GM19239 (cell line): Measurements from ENCODE around the gene IL6ST.
A peak's percentile ranks its signal among the peaks of the same experiment; 100 is the strongest.

Source experiments
- DNase-seq: peaks from one replicate; pipeline ENCODE4 v3.0.0; 2011; ENCODE audit warnings: low spot score; ENCODE audit not compliant: insufficient read length
- FAIRE-seq: peaks from 2 replicates; lab custom pipeline; 2011; peaks lifted over from hg19 to GRCh38; lab: Jason Lieb, UNC

Gene IL6ST

DNA sequence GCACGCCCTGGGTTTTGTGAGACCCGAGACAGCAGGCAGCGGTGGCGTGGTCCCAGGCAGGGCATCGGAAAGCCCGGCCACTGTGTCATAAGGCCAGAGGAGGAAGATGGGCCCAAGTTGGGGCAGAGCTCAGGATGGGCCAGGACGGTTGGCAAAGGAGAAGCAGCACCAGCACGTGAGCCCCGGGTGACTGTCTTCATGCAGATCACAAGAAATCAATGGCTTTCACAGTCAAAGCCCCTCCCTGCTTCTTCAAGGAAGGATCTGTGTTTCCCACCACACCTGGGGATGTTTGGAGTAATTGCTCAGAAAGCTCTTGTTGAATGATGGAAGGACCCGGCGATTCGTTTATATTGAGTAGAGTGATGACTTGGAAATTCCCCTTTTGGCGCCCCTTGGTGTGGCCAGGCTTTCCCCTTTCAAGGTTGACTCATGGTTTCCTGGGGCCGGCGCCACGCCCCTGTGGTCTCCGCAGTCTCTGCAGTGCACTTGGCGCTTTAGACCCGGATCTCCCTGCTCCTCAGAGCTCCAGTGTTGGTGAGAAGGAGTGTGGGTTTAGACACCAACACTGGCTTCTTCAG, 91.6 kb downstream of the IL6ST start:
- no peak for DNase-seq
- peak; percentile 93 for FAIRE-seq

DNA sequence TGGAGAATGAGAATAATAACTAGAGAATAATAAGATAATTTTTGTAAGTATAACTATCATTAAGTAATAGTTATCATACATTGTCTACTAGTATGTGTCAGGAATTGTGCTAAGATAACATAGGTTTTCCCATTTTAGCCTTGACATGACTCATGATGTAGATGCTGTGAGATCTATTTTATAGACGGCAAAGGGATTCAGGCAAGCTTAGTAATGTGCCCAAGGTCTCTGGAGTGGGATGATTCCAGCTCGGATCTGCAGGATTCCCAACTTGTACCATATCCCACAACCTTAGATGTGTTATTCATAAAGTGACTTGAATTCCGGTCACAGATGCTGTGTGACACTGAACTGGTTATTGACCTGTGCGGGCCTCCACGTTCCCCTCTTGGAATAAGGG, 92.1 kb downstream of the IL6ST start:
- DNase-seq (no peak), FAIRE-seq (peak; percentile 68)

DNA sequence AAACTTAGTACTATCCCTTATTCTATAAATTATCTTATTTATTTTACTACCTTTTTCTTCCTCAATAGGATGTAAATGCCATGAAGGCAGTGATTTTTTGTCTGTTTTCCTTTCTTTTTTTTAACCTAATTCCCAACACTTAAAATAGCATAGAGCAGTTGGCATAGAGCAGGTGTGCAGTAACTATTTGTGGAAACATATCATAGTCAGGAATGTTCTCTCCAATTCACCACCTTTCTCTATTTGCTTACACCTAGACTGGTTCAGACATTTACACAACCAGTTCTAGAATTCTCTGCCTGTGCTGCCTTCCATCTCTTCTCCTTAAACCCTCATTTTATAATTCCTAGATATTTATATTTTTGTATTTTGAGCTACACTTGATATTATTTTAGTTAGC, 94.0 kb downstream of the IL6ST start:
- FAIRE-seq (no peak), DNase-seq (no peak)

DNA sequence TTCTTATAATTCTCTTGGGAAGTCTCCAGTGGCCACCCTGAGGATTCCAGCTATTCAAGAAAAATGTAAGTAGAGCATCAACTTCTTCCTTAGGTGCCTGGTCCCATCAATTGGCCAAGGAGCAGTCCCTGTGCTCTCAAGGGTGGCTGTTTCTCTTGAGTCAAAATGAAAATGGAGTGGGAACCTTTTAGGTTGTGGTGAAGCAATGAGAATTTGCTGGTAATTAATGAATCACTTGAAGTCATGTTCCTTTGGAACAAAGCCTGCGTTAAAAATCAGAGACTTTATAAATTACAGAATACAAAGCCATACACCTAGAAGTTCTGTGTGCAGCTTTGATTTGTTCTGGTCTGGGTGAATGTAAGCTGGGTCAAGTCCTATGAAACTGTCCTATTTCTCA, 94.7 kb downstream of the IL6ST start:
- FAIRE-seq = peak; percentile 87
- DNase-seq = no peak

DNA sequence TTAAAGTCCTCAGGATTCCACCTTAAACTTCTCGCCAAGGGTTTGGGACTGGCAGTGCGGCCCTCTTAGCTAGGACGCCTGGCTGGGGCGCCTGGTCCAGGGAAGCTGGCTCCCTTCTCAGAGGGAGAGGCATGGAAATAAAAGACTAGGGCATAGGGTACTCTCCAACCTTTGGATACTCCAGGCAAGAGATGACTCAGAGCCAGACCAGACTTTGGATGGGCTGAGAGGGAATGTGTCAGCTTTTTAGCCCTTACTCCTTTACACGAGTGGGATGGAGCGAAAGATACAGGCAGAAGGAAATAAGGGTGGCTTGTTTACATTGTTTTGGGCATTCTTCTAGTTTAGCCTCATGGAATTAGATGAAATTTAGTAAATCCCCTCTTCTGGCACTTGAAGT, 95.4 kb downstream of the IL6ST start:
- FAIRE-seq (no peak), DNase-seq (no peak)

DNA sequence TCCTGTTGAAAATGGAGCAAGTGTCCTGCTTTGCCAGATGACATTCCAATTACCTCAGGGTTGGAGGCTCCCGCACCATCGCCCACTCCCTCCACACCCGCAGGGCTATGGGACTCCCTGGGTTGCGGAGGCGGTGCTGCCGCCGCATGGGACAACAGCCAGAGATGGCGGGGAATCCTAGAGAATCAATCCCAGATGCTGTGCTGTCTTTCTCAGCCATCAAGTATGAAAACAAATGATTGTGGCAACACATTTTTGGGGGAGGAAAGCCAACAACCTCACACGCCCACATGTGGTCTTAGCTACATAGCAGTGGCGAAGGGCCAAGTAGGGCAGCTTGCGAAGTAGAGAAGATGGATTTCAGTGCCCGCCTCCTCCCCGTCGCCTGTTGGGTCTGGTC, 96.9 kb downstream of the IL6ST start:
- FAIRE-seq (no peak), DNase-seq (no peak)

DNA sequence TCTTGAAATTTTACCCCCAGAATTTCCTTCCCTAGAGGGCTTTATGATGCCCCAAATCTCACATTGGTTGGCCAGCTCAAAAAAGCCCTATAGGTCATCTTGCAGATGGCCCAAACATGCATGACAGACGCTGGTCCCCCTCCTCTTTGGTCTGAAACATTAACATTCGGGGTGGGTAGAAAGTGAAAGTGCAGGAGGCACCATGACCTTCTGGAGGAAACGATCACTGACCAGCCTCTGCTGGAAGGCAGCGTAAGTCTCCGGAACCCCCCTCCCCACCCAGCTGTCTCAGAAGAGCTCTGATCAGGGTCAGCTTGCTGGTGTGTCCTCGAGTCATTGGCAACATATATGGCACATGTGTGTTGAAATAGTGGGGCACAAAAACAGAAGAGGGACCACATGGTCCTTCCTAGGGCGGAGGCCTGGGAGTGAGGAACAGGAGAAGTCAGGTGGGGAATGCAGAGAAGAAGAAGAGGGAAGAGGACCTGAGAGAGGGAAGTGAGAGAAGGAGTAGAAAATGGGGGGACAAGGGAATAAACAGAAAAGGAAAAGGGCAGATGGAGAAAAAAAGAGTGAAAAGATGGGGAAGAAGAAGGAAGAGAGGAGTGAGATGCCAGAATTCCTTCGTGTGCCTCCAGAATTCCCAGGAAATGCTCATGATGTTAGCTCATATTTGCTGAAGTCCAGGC, 97.4 kb downstream of the IL6ST start:
- DNase-seq = no peak
- peak; percentile 11 for FAIRE-seq

DNA sequence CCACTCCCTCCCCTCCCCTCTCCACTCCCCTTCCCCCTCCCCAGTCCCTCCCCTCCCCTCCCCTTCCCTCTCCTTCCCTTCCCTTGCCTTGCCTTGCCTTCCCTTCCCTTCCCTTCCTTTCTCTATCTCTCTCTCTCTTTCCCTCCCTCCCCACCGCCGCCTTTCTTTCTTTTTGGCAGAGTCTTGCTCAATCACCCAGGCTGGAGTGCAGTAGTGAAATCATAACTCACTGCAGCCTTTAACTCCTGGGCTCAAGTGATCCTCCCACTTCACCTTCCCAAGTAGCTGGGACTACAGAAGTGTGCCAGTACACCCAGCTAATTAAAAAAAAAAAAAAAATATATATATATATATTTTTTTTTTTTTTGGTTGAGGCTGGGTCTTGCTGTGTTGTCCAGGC, 98.1 kb downstream of the IL6ST start:
- DNase-seq = no peak
- no peak for FAIRE-seq

DNA sequence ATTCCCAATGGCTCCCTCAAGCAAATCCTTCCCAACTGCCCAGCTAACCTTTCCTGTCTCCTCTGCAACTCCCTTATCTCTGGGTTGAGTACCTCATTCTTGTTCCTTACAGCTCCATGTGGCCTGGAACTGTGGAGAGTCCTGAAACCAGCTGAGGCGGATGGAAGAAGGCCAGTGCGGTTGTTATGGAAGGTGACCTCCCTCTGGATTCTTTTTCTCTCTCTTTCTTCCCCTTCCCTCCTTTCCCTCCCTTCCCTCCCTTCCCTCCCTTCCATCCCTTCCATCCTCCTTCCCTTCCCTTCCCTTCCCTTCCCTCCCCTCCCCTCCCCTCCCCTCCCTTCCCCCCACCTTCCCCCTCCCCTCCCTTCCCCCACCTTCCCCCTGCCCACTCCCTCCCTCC, 98.5 kb downstream of the IL6ST start:
- FAIRE-seq = no peak
- DNase-seq = no peak

DNA sequence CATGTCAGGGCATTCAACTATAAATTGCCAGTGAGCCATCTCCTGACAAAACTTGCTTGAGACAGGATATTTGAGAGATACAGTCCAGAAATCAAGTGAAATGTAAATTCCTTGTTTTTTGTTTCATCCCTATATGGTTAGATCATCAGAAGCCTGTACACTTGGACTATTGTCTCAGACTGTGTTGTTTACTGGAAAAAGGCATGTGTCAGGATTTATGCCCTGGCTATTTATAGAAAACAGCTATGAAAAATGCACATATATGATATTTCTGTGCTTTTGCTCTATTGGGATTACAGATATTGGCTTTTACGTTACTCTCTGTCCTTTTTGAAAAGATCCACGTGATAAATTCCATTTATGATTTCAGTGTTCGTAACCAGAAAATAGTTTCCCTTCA, 99.4 kb downstream of the IL6ST start:
- no peak for DNase-seq
- no peak for FAIRE-seq

DNA sequence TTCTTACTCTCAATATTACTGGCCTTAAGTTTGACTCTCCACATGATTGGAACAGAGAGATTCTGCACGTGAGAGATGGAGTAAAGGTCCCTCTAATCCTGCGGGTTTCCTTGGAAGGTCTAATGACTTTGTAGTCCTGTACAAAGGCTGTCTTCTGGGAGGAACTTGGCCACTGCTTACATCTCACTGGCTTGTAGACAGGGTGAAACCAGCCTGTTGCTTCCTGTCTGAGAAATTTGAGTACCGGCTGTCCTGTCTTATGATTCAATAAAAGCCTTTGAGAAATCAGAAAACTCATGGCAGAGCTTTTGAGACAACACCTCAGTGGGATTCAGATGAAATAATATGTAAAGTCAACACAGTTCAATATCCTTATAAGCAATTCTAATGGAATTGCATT, 100.6 kb downstream of the IL6ST start:
- DNase-seq (no peak), FAIRE-seq (peak; percentile 39)

DNA sequence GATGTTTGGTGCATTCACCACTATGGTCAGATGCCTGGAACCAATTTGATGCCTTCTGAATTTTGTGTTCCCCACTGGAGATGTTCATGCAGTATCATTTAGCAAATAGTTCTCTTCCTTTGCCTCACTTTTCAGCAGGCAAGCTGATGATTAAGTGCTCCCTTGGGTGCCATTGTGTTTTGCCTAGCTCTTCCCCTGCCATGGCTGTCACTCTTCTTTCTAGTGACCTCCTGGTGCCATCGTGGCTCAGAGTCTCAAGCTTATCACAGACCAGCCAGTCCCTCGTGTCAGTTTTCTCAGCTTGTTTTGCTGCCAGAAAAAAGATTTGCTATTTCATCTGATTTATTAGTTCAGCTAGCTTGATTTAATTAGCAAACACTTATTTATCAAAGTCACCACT, 102.3 kb downstream of the IL6ST start:
- FAIRE-seq = no peak
- no peak for DNase-seq

DNA sequence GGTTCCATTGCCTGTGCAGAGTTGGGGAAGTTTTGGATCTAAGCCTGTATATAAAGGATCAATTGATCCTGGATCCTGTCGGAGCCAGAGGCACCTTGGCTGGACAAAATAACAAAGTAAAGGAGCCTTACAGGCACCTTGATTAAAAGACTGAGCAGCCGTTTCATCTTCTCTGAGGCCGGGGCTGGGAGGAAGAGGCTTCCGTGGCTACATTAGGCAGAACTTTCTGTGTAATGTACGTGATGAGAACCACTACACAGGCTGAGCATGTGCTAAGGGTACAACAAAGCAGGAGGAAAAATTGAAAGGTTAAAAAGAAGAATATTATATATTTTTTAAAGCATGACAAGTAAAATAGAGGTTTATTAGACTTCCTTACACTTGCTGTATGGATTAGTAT, 106.6 kb downstream of the IL6ST start:
- DNase-seq (no peak), FAIRE-seq (no peak)

DNA sequence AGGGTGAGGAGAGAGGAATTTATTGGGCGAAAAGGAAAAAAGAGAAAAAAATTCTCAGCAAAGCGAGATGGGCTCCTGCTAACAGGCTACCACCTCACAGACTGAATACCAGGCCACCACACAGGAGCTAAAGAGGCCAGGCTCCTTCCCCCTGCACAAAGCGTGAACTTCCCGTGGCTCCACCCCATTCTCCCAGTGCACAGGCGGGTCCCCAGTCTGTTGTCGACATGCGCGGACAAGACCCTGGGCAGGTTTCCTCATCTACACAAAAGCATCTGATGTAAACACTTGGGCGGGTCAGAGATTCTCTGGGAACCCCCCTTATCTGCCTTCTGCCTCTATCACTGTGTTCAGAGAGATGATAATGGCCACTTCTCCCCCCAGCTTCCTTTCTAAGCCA, 109.4 kb downstream of the IL6ST start:
- FAIRE-seq (no peak), DNase-seq (no peak)
